Psoas muscle (tissue), 8 donors: ENCODE data around the gene EXOSC10. TPM values are rescaled to one million over a fixed set of nuclear protein-coding genes. Genes with fewer than 3 reads are reported as not detected.

Experiments used
- ATAC-seq, 4 donors: fragments of 200-7000 bp; cut with Tn5 transposase; one replicate each; pipeline ENCODE4 v1.9.1; 2020; ENCODE audit warnings: moderate library complexity in 3 of 4, mild to moderate bottlenecking in 2 of 4
- DNase-seq, 2 donors: peaks; one replicate each; pipeline ENCODE4 v3.0.0-alpha.2; 2020
- H3K27ac ChIP-seq: fragments of 200-600 bp; one replicate; pipeline ENCODE4 v1.8.0; 2022
- H3K27me3 ChIP-seq, 3 donors: fragments of 200-600 bp in 1 of 3; one replicate each; pipeline versions ENCODE4 v1.6.1 to v1.8.0; 2013 to 2022; ENCODE audit warnings: low read length in 2 of 3, mild to moderate bottlenecking in 2 of 3, moderate library complexity in 1 of 3; ENCODE audit not compliant: insufficient read depth in 3 of 3
- H3K36me3 ChIP-seq, 2 donors: fragments of 200-600 bp in 1 of 2; one replicate each; pipeline versions ENCODE4 v1.6.1 to v1.8.0; 2013 to 2022; ENCODE audit warnings: low read depth in 1 of 2, mild to moderate bottlenecking in 1 of 2, moderate library complexity in 1 of 2; ENCODE audit not compliant: insufficient read depth in 1 of 2
- H3K4me1 ChIP-seq: fragments of 200-600 bp; one replicate; pipeline ENCODE4 v1.8.0; 2022
- H3K4me3 ChIP-seq: fragments of 200-600 bp; one replicate; pipeline ENCODE4 v1.8.0; 2022; ENCODE audit warnings: mild to moderate bottlenecking
- H3K9me3 ChIP-seq: fragments of 200-600 bp; one replicate; pipeline ENCODE4 v1.8.0; 2022
- WGBS, 3 donors: extraction: QIAGEN DNeasy Blood & Tissue Kit; methylation state at CpG; one replicate each; pipeline versions ENCODE4 v1.1.6 to v1.1.7; 2013; 5-methylcytosine and 5-hydroxymethylcytosine counted together
- intact Hi-C, 2 donors: fragments of 100-400 bp; cut with DNase I; formaldehyde crosslinking; loops; one replicate each; pipeline versions ENCODE4 v1.11.0 to v1.14.2; 2022
- polyA plus RNA-seq, 3 donors: library from polyadenylated mRNA; stranded (reverse); fragments of 200-250 nt; gene quantifications; one replicate each; pipeline ENCODE4 v1.2.3, GENCODE V29; 2013
- total RNA-seq, 4 donors: library from RNA; stranded (reverse); fragmentation: NEBNext Ultra II Directional in 2 of 4; extraction: Animal tissue kit (Norgen Biotek cat#: 25700) in 2 of 4; gene quantifications; one replicate each; pipeline versions ENCODE4 v1.2.1 to v1.2.4, GENCODE V29; 2021 to 2023
- TF ChIP-seq, protein P1 (sequence below): fragments of 200-600 bp; IDR thresholded peaks from one replicate; pipeline ENCODE4 v1.8.0; 2022; ENCODE audit warnings: antibody characterized with exemption
- donor health status: healthy with polysubstance abuse.
- donor health status: DM: no; HTN: no; CAD: no; lungs with moderate emphysema.
- donor health status: Bipolar disorder and iron deficiency.
- donor health status: healthy.
- donor health status: DM: yes; HTN: yes; CAD: no.
- donor health status: DM: no; HTN: no; CAD: no.
- donor health status: DM: no; HTN: no; CAD: no.
- donor health status: DM: yes; HTN: yes; CAD: no.

The EXOSC10 gene
- total and polyA plus RNA-seq, 7 donors, result 16.3 to 39.1 (median 29.7) TPM

DNA sequence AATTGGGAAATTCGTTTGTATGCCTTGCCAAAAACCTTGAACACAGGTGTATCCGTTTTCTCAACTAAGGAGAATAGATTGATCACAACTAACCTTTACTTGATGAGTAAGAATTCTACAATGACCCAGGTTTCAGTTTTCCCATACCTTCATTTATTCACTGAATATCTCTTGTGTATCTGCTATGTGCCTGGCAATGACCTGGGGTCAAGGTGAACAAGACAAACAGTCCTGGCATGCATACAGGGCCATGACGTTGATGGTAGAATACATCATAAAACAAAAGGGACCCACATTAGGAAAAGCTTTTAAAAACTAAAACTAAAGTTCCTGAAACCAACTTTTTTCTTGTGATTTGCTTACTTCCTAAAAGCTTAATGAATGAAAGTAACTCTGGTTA lies 32.1 kb upstream of the EXOSC10 start:
- peaks cover 11 to 92% of the 10 kb centered on the region in 2 donors for H3K36me3 ChIP-seq
- H3K4me3 ChIP-seq, result no peak overlapping the region
- 74 to 75% (median 75%) methylated on average over 3 of the region's 3 CpGs for WGBS, 3 donors
- H3K27ac ChIP-seq, result no peak overlapping the region
- H3K27me3 ChIP-seq, result no peaks in the 10 kb centered on the region
- intact Hi-C loops, result no loop called here
- TF ChIP-seq, protein P1, sequence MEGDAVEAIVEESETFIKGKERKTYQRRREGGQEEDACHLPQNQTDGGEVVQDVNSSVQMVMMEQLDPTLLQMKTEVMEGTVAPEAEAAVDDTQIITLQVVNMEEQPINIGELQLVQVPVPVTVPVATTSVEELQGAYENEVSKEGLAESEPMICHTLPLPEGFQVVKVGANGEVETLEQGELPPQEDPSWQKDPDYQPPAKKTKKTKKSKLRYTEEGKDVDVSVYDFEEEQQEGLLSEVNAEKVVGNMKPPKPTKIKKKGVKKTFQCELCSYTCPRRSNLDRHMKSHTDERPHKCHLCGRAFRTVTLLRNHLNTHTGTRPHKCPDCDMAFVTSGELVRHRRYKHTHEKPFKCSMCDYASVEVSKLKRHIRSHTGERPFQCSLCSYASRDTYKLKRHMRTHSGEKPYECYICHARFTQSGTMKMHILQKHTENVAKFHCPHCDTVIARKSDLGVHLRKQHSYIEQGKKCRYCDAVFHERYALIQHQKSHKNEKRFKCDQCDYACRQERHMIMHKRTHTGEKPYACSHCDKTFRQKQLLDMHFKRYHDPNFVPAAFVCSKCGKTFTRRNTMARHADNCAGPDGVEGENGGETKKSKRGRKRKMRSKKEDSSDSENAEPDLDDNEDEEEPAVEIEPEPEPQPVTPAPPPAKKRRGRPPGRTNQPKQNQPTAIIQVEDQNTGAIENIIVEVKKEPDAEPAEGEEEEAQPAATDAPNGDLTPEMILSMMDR, result no peak
- DNase-seq, result no peak
- H3K4me1 ChIP-seq, result no peaks in the 10 kb centered on the region
- no peaks in the 10 kb centered on the region for H3K9me3 ChIP-seq
- no peak for ATAC-seq

DNA sequence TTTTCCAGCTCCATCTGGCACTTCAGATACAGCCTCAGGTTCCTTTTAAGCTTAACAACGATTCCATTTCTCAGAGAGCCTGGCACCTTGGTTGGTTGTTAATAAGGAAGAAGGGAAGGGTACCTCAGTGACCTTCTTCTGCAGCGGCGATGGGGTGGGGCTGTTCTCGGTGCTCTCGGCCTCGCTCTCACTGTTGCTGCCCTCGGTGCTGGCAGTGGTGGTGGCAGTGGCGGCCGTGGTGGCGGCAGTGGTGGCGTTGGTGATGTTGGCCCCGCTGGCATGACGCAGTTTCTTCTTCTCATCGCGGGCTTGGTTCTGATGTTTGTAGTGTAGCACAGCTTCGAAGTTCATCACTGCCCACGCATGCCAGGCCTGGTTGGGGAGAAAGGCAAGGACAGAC lies 30.7 kb upstream of the EXOSC10 start:
- 94 to 98% (median 96%) methylated on average over 17 of the region's 17 CpGs for WGBS, 3 donors
- TF ChIP-seq, protein P1, result no peak
- no peaks in the 10 kb centered on the region for H3K4me1 ChIP-seq
- peaks cover 11 to 92% of the 10 kb centered on the region in 2 donors for H3K36me3 ChIP-seq
- H3K27ac ChIP-seq, result no peak overlapping the region
- intact Hi-C loops, result no loop called here
- ATAC-seq (no peak), DNase-seq (no peak)
- no peaks in the 10 kb centered on the region for H3K27me3 ChIP-seq
- no peak overlapping the region for H3K4me3 ChIP-seq
- H3K9me3 ChIP-seq, result no peaks in the 10 kb centered on the region

DNA sequence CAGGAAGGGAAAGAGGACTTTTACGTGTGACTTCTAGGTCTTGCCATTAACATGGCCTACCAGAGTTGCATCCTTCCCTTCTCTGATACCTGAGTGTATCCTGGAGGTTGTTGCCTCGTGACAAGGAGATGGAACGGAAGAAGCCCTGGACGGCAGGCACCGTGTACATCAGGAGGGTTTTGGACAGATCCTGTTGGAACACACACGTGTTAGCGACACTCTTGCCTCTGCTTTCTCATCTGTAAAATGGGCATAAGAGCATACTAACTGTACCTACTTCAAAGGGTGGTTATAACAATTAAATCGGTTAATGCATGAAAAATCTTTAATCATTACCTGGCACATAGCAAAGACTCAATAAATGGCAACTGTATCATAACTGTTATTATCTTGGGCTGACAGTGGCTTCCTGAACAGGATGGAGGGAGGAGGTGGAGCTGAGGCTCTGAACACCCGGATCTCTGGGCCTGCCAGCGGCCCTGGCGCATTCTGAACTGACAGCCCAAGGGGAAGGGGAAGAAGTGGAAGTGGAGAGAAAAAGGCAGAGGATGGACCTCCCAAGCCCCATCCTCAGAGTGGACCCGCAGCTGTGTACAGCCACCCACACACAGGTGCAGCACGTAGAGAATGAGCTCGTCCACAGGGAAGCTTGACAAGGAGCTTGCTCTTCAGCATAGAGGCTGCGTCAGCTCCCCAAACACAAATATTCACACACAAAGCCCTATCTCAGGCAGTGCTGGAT lies 30.2 kb upstream of the EXOSC10 start:
- Histone ChIP-seq H3K9me3 (no peaks in the 10 kb centered on the region), H3K36me3 (peaks cover 11 to 97% of the 10 kb centered on the region in 2 donors), H3K4me1 (no peaks in the 10 kb centered on the region), H3K27ac (no peak overlapping the region), H3K27me3 (no peaks in the 10 kb centered on the region), H3K4me3 (no peak overlapping the region)
- DNase-seq, result no peak
- TF ChIP-seq, protein P1, result no peak
- ATAC-seq, result no peak
- 87 to 92% (median 89%) methylated on average over 15 of the region's 15 CpGs for WGBS, 3 donors
- intact Hi-C loops, result loop anchor here in 1 of 2 donors (10.0 kb wide), 1 partner anchor 95 kb away; no protein-coding TSS in a partner anchor

DNA sequence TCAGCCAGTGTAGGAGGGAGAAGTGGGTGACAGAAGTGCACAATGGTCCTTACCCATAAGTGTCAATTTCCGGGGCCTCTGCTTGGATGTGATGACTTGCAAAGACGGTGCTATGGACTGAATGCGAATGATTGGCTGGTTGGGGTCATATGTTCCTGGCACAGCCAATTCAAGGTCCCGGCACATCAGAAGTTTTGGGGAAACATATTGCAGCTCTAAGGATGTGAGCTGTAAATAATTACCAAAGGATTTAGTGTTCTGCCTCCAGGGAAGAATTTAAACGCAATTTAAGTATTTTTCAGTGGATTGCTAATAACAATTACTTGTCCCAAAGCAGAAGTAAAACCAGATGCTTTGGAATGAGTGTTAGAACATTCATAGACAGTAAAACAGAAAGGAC lies 26.9 kb upstream of the EXOSC10 start:
- H3K27ac ChIP-seq, result no peak overlapping the region
- DNase-seq (no peak), ATAC-seq (no peak)
- no peaks in the 10 kb centered on the region for H3K27me3 ChIP-seq
- intact Hi-C loops, result loop anchor here in 1 of 2 donors (10.0 kb wide), 1 partner anchor 98 kb away; no protein-coding TSS in a partner anchor
- H3K36me3 ChIP-seq, result peaks cover 11 to 100% of the 10 kb centered on the region in 2 donors
- TF ChIP-seq, protein P1, result no peak
- no peaks in the 10 kb centered on the region for H3K4me1 ChIP-seq
- no peak overlapping the region for H3K4me3 ChIP-seq
- no peaks in the 10 kb centered on the region for H3K9me3 ChIP-seq
- WGBS, 3 donors, result 77 to 80% (median 78%) methylated on average over 5 of the region's 5 CpGs
